GM19395 (cell line): Measurements from ENCODE around the gene ANAPC5.
"Not testable (repeated sequence)": the region's sequence is repeated elsewhere in the genome, so short reads cannot be mapped to it uniquely, and the experiment has no call there.

Experiments
- ATAC-seq: cut with Tn5 transposase; IDR thresholded peaks from one replicate; pipeline ENCODE4 v1.9.1; 2021; ENCODE audit warnings: mild to moderate bottlenecking, moderate library complexity; ENCODE audit not compliant: unreplicated experiment

Gene ANAPC5

DNA sequence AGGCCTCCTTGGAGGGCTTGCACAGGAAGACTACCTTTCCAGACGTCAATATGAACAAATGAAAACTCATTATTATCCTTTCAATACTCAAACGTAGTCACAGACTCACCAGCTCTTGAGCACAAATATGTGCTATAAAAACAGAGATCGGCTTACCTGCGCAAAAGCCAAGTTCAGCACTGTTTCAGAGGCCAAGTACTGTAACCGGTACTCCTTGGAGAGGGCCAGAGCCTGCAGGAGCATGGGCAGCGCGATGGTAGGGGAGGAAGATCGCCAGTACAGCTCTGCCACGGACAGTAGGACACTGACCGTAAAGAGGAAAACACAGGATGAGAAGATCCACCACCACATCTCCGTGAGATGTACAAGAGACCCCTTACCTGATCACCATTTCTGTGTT is 34.1 kb downstream of the ANAPC5 start:
- no peak for ATAC-seq

DNA sequence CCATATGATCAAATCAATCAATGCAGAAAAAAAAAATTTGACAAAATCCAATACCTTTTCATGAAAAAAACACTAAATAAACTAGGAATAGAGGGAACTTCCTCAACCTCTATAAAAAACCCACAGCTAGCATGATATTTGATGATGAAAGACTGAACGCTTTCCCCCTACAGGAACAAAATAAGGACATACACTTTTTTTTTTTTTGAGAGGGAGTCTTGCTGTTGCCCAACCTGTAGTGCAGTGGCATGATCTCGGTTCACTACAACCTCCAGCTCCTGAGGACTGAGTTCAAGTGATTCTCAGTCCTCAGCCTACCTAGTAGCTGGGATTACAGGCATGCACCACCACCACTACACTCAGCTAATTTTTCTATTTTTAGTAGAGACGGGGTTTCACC is 37.8 kb downstream of the ANAPC5 start:
- no peak for ATAC-seq

GRCh38 chr12:121310231-121310630 is 42.0 kb downstream of the ANAPC5 start:
- ATAC-seq: not testable (repeated sequence)

- ATAC-seq: not testable (repeated sequence)
Observed at GRCh38 chr12:121307397-121307796, 44.8 kb downstream of the ANAPC5 start.

- no peak for ATAC-seq
Observed at GRCh38 chr12:121304306-121304705, 47.9 kb downstream of the ANAPC5 start.

DNA sequence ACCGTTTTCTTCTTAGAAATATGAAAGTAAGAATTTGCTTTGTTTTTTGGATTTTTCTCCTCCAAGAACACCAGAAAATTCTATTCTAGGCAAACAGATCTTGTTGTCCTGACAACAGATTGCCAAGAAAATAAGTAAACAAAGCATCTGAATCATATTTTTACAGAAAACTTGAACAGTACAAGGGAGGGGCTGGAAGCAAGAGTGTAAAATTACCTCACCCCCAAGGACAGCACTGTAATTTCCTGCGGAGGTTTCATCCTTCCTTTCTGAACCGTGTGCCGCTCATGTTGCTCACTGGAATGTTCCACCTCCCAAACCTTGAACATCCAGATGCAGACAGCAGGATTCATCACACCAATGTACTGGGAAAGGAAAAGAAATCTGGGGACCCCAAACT is 50.3 kb downstream of the ANAPC5 start:
- no peak for ATAC-seq

DNA sequence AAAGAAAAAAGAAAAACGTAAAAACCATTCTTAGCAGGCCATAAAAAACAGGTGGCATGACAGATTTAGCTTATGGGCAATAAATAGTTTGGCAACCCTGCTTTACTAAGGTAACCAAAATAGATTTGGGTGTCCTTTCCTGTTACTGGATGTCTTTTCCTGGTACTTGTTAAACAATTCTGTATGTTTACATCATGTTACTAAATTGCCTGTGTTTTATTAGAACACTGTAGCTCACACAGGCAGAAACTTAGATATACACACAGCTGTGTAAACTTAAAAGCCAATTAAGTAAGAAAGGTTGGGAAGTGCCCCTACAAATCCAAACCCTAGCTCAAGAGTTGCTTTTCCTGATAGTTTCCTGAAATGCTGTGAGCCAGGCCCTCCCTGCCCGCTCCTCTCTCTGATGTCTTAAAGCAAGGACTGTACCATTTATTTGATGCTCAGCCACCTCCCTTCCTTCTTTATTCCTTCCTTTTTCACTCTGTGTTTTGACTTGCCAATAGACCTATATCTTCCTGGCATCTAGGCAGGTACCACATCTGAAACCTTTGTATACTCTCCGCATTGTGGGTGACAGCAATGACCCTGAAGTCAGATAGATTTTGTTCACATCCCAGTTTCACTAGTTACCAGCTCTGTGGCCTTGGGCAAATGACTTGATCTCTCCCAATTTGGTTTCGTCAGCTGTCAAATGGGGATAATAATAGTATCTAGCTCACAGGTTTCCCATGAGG is 52.0 kb downstream of the ANAPC5 start:
- no peak for ATAC-seq

DNA sequence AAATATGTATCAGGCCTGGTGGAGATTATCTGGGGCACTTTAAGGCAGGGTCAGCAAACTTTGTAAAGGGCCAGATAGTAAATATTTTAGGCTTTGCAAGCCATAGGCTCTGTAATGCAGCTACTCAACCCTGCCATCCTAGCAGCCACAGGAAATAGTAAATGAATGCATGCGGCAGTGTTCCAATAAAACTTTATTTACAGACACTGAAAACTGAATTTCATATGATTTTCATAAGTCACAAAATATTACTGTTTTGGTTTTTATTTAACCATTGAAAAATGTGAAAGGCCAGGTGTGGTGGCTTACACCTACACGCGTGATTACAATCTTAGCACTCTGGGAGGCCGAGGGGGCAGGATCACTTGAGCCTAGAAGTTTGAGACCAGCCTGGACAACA is 52.5 kb downstream of the ANAPC5 start:
- no peak for ATAC-seq

GRCh38 chr12:121298411-121298810 is 53.8 kb downstream of the ANAPC5 start:
- ATAC-seq: not testable (repeated sequence)

- ATAC-seq: peak; percentile 16
Observed at GRCh38 chr12:121297435-121297991, 54.7 kb downstream of the ANAPC5 start.

DNA sequence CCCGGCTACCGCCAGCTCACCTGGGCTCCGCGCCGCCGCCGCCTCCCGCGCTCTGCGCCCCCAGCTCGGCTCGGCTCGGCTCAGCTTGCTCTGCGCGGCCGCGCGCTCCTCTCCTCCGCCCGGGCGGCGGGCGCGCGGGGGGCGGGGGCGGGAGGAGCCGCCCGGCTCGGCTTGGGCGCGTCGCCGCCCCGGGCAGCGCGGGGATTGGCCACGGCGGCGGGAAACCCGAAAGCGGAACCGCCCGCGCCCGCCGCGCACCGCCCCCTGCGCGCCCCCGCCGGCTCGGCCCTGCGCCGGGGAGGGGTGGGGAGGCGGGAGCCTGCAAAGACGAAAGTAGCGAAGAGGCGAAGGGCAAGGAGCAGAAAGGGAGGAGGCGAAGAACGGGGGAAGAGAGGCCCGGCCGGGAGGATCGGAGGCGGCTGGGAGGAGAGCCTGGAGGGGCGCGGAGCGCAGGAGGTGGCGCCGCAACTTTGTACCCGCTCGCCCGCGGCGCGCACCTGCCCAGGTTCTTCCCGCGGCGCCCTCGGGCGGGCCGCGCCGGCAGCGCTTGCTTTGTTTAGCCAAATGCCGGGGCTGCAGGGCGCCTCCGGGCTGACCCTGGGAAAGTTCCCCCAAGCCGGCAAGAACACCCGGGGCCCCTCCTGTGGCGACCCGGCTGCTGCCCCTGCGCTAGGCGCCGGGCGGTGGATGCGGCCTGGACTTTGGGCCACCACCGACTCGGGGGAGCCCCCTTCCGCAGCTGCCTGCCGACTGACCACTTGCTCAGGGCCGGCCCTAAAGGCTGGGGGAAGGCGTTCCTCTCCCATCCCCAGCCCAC is 55.4 kb downstream of the ANAPC5 start, which contains the start of gene CAMKK2:
Gene CAMKK2 (minus strand): TSS at position 92 of the 817 bp plus-strand sequence. CDS start 22,183 bp downstream, outside the sequence.
- ATAC-seq: peak; percentile 77

DNA sequence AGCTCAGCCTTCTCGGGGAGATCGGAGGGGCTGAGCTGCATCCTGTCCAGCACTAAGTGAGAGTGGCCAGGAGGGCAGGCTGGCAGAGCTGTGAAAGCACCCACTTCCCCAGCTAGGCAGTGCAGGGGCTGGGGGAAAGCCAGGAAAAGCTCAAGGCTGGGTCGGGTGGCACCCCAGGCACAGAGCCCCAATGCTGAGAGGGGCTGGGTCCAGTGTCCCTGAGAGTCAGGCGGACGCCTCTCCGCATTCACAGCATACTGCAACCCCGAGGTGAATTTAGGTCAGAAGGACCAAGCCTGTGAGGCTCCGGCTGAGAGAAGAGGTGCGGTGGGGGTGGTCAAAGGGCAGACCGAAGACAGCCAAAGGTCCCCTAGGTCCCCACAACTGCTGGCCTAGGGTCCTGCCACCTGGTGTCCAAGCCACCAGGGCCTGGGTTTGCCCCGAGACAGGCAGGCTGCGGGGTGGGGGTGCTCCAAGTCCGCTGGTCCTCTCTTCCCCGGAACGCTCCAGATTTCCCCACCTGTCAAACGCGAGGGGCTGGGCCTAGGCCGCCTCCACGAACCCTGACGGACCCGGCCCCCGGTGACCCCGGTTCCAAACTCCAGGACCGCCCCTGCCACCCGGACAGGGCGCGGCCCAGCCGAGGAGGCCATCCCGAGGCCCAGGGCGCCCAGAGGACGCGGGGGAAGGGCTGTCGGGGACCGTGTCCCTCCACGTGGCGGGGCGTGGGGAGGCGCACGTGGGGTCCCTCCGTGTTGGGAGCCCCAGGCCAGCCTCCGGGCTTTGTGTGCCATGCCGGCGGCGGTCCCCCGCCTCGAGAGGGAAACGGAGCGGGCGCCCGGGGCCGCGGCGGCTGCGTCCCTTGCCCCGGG is 56.2 kb downstream of the ANAPC5 start:
- ATAC-seq: peak; percentile 25

- no peak for ATAC-seq
Observed at GRCh38 chr12:121295116-121295745, 57.0 kb downstream of the ANAPC5 start.

DNA sequence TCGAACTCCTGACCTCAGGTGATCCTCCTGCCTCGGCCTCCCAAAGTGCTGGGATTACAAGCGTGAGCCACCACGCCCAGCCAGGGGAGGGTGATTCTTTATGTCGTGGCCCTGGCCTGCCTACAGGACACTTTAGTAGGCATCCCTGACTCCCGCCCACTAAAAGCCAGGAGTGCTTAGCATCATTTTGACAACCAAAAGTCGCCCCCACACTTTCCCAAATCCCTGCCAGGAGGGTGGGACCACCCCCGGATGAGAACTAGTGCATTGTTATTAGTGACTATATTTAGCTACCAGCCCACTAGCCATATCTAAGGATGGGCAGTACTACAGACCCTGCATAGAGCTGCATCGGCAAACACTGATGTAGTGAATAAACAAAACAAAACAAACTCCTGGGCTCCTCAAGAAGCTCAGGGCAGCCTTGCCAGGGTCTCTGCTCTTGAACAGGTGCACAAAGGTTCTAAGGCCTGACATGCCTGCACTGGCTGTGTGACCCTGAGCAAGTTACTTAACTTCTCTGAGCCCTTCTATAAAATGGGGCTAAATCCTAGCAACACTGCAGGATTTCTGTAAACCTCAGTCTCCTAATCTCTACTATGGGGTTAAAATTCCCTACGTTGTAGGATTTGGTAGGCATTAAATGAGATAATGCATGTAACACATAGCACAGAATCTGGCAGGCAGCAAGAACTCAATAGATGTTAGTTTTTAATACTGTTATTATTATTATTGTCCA is 57.9 kb downstream of the ANAPC5 start:
- no peak for ATAC-seq

- no peak for ATAC-seq
Observed at GRCh38 chr12:121293603-121294002, 58.6 kb downstream of the ANAPC5 start.

DNA sequence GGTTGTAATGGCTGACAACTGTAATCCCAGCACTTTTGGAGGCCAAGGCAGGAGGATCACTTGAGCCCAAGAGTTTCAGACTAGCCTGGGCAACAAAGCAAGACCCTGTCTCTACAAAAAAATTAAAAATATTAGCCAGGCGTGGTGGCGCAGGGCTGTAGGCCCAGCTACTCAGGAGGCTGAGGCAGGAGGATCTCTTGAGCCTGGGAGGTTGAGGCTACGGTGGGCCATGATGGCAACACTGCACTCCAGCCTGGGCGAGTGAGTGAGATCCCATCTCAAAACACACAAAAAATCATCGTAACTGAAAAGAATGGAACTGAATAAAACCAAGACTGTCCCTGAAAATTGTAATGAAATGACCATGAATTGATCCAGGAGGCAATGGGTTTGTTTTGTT is 61.8 kb downstream of the ANAPC5 start:
- ATAC-seq: no peak

DNA sequence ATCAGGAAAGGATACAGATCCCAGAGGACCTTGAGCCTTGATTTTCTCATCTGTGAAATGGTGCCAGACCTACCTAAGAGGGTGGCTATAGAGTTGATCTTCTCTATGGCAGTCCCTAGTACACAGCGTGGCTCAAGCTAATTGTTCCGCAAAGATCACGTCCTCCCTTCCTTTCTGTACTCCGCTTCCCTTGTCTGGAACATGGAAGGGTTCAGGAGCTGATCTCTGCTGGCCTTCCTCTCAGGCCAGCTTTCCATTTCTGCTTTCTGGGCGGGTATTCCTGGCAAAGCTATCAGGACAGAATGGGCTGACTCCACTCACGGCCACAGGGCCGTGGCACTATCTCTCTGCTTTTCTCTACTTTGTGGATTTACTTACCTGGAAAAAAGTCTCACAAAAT is 62.2 kb downstream of the ANAPC5 start:
- no peak for ATAC-seq

DNA sequence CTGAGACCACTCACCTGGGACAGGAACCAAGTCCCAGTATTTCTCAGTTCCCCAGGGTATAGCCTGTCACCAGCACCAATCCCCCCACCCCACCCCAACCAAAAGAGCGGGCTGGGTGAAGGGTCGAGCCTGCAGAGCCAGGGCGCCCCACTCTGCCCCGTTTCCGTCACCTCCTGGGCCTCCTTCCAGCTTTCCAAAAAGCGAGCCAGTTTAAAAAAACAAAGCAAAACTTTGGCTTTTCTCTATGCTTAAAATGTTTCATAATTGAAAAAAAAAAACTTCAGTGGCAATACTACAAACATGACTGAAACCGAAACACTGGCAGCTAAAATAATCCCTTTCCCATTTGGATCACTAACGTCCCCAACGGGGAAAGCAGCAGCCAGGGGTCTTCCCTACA is 63.2 kb downstream of the ANAPC5 start:
- no peak for ATAC-seq

GRCh38 chr12:121288158-121288845 is 63.9 kb downstream of the ANAPC5 start:
- ATAC-seq: no peak
